ENCODE results near the gene KRTAP5-2.

Gene KRTAP5-2

GRCh38 chr11:1563149-1563638, 34.9 kb downstream of the KRTAP5-2 start:
- no peak for TF ChIP-seq CTCF (IDR thresholded peaks at IDR 0.05; ENCODE audit: insufficient read depth, low read depth, low read length, missing control alignments)
- no peak for DNase-seq (ENCODE audit: low read depth)
- H3K4me3 ChIP-seq (ENCODE audit: low read length) = no peak overlapping the region

- H3K4me3 ChIP-seq (ENCODE audit: low read length) = no peak overlapping the region
- DNase-seq (ENCODE audit: low read depth) = no peak
- TF ChIP-seq CTCF (IDR thresholded peaks at IDR 0.05; ENCODE audit: insufficient read depth, low read depth, low read length, missing control alignments) = no peak
Observed at GRCh38 chr11:1562469-1563148, 35.5 kb downstream of the KRTAP5-2 start.

DNA sequence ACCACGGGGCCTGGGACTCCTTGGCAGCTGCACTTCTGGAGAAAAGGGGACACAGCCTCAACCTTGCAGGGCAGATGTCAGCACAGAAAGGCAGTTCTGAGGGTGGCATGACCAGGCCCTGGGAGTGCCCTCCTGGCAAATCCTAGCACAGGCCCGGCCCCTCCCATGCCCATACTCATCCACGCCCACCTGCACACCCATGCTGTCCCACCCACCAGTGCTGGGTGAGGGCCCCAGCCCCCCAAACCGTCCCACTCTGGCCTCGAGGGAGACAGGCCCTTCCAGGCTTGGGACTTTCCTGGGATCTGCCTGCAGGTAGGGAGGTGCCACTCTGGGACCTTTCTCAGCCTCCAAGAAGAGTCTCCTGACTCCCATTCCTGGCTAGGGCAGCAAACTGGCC, 36.1 kb downstream of the KRTAP5-2 start:
- no peak for TF ChIP-seq CTCF (IDR thresholded peaks at IDR 0.05; ENCODE audit: insufficient read depth, low read depth, low read length, missing control alignments)
- H3K4me3 ChIP-seq (ENCODE audit: low read length) = no peak overlapping the region
- DNase-seq (ENCODE audit: low read depth) = no peak

DNA sequence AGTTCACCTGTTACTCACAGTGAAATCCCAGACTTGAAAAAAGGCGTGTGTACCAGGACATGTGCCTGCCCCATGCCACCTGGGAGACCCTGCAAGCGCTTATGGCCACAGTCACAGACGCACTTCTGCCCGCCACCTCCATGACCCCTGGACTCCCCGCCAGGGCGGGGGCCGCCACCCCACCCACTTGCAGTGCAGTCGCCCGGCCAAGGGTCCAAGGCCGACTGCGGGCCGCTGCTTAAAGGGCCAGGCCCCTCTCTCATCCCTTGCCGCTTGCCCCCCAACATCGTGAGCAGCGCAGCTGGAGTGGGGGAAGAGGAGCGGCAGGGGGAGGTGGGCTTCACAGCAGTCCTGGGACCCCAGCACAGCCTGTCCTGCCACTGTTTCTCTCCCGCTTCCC, 36.8 kb downstream of the KRTAP5-2 start:
- DNase-seq (ENCODE audit: low read depth) = no peak
- TF ChIP-seq CTCF (IDR thresholded peaks at IDR 0.05; ENCODE audit: insufficient read depth, low read depth, low read length, missing control alignments) = no peak

DNA sequence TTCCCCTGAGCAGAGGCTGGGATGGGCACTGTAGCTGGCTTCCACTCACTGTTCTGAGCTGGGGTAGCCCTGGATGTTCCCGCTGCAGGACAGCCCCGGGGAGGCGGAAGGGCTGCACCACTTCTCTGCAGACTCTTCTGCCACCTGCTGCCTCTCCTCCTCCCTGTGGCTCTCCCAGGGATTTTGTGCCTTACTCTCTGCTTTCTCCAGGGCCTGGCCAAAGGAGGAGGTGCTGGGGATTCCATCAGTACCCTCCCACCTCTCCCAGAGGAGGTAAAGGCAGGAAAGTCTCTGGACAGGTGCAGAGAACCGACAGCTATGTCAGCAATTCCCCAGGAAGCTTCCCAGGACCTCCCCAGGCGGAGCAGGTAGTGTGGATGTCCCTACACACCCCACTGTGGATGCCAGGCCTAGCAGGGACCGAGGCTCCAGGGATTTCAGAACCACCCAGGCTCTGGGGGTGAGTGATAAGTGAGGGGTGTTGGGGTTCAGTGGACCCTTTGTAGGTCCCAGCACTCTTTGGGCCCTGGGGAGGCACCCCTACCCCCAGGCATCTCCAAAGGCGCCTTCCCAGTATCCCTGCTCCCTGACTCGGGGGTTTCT, 37.3 kb downstream of the KRTAP5-2 start:
- H3K4me3 ChIP-seq (ENCODE audit: low read length) = no peak overlapping the region
- no peak for TF ChIP-seq CTCF (IDR thresholded peaks at IDR 0.05; ENCODE audit: insufficient read depth, low read depth, low read length, missing control alignments)
- DNase-seq (ENCODE audit: low read depth) = no peak

More for the DNA sequence above, 36.8 kb downstream of the KRTAP5-2 start:
- H3K4me3 ChIP-seq (ENCODE audit: low read length) = no peak overlapping the region

DNA sequence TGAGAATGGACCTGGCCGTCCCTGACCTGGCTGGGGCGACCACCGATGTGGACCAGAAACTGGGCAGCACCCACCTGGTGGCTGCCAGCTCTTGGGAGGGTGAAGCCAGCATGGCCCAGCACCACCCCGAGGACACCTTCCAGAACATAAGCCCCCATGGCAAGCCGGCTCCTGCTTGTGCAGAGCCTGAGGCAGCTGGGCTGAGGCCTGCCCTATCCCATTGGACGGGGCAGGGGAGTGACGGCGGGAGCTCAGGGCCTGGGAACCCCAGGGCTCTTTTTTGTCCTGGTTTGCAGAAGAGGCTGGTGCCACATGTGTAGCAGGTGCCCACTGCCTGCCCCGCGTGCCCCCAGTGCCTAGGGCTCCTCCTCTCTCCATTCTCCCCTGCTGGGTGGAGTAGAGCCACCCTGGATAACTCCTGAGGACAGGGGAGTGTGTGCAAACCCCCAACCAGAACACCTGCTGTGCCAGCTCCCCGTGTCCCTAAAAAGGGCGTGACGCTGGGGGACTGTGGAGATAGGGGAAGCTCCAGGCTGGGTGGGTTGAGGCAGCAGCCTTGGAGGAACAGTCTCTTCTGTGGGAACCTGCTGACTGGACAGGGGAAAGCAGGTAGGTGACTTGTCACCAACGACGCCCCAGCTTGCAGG, 38.0 kb downstream of the KRTAP5-2 start:
- DNase-seq (ENCODE audit: low read depth) = no peak
- no peak for TF ChIP-seq CTCF (IDR thresholded peaks at IDR 0.05; ENCODE audit: insufficient read depth, low read depth, low read length, missing control alignments)

More for the DNA sequence above, 38.0 kb downstream of the KRTAP5-2 start:
- no peak overlapping the region for H3K4me3 ChIP-seq (ENCODE audit: low read length)

All from epithelial cell of esophagus (primary cell).